NCI-H146 treated with DMSO at 0.1 percent for 48 hours (cell line): ENCODE data around the gene MYO9A.
"Not testable (repeated sequence)": the region's sequence is repeated elsewhere in the genome, so short reads cannot be mapped to it uniquely, and the experiment has no call there.

Experiments used
- DNase-seq: peaks from one replicate; lab custom pipeline; 2025; ENCODE audit not compliant: unreplicated experiment; lab: John Stamatoyannopoulos, UW

Gene MYO9A

DNA sequence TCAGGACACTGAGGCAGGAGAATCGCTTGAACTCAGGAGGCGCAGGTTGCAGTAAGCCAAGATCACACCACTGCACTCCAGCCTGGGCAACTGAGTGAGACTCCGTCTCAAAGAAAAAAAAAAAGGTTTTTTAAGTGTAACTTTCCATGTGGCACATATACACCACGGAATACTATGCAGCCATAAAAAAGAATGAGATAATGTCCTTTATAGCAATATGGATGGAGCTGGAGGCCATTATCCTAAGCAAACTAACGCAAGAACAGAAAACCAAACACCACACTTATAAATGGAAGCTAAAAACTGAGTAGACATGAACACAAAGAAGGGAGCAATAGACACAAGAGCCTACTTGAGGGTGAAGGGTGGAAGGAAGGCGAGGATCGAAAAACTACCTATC, 64.7 kb downstream of the MYO9A start:
- DNase-seq, result not testable (repeated sequence)

DNA sequence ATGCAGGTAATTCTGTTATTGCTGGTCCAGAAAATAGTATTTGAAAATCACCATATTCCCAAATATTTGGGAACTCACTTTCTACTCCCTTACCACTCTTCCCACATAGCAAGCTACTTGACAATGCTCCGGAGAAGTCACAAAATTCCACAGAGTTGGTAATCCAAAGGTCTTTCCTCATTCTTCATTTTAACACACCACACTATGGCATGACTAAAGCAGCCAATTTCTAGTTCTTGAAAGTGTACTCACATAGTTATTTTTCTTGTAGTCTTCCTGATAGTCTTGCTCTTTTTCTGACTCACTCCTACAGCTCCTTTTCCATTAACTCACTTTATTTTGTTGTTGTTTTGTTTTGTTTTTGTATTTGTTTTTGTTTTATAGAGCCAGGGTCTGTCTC, 67.2 kb downstream of the MYO9A start:
- DNase-seq, result no peak

DNA sequence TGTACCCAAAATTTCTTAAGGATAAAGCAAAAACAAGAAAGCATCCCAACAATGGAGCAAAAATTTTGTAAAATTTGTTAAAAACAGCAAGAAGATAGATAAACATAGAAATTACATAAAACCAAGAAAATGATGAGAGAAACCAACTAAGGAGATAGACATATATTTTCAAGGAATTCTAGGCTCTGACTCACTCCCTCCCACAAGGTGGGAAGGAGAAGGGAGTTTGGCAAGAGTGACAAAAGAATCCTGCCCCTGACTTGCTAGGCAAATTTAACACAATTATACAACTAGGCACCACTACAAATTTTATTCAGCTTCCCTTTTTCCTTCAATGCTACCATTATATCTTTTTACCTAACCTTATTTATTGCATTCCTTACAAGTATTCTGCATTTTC, 70.9 kb downstream of the MYO9A start:
- DNase-seq, result no peak

DNA sequence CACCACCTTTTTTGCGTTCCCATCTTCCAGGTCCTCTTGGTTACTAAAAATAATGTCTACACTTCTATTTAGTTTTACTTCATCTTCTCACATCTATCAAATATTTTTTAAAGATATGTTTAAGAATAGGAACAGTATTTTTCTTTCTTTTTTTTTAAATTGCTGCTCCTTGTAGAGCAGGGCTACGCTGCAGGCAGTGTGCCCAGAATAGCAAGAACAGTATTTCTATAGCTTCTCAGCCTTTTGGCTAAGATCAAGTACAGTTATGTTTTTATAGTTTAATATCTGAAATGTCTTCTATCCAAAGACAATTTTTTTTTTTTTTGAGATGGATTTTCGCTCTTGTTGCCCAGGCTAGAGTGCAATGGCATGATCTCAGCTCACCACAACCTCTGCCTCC, 73.0 kb downstream of the MYO9A start:
- DNase-seq, result no peak

DNA sequence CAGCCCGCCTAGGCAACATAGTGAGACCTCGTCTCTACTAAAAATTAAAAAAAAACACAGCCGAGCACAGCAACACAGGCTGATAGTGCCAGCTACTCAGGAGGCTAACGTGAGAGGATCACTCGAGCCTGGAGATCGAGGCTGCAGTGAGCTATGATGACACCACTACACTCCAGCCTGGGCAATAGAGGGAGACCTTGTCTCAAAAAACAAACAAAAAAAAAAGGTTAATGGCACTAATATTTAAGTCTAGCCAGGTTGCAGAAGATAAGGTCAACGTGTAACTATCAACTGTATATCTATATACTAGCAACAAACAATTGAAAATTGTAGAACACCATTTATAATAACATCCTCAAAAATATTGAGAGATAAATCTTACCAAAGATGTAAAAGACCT, 75.1 kb downstream of the MYO9A start:
- no peak for DNase-seq

DNA sequence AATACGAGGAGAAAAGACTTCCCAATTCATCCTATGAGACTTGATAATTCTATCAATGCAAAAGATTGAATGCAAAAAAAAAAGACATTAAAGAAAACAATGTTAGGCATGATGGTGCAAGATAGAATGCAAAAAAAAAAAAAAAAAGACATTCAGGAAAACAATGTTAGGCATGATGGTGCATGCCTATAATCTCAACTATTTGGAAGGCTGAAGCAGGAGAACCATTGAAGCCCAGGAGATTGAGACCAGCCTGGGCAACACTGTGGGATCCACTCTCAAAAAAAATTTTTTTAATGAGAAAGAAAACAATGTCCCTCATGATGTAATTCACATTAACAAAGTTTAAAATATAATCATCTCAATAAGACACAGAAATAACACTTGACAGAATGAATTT, 75.9 kb downstream of the MYO9A start:
- no peak for DNase-seq

DNA sequence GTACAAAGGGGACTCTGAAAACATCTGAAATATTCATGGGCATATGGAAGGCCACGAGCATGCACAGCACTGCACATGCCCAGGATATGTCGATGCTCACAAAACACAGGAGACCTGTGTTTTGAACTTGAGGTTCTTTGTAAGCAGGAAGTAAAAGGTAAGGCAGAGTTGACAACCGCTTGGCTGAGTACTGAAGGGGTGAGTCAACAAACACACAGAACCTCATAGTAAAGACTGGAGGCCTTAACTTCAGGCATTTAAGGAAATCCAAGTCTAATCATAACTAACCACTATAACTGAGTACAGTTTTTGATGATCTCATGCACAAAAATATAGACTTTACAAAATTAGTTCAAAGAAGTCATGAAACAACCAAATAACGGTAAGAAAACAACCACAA, 80.6 kb downstream of the MYO9A start:
- DNase-seq, result no peak

DNA sequence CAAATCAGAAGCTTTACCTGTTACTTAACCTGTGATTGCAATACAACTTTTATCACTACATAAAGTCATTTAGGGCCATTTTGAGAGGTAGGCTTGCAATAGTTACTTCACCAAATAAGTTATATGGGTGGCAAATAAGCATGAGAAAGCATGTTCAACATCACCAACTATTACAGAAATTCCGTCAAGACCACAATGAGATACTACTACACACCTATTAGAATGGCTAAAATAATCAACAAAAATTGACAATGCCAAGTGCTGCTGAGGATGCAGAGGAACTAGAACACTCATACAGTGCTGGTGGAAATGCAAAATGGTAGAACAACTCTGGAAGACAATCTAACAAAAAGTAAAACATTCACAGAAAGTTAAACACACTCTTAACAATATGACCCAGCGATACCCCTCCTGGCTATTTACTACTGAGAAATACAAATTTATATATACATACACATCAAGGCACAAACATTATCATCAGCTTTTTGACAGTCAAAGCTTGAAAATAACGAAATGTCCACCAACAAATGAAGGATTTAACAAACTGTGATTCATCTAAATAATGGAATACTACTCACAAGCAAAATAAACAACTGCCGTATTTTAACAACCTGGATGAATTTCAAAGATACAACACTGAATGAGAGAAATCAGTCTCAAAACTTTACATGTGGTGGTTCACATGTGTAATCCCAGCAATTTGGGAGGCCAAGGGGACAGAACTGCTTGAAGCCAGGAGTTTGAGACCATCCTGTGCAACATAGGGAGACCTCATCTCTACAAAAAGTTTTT, 82.9 kb downstream of the MYO9A start:
- DNase-seq, result no peak

DNA sequence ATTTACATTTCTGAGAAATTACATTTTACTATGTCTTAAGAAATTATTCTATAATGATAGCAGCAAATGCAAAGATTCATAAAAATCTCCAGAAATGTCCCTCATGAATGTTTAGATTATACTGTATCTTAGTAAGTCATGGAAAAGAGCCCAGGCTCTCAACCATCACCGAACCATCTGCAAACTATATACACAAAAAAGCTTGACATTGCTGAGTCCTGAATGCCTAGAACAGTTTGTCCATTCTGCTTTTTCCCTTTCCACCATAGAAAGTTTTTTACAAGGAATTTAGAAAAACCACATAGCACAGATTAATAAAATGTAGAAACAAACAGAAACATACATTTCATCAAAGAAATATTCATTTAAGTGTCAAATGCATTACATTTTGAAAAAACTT, 83.6 kb downstream of the MYO9A start:
- DNase-seq, result no peak

DNA sequence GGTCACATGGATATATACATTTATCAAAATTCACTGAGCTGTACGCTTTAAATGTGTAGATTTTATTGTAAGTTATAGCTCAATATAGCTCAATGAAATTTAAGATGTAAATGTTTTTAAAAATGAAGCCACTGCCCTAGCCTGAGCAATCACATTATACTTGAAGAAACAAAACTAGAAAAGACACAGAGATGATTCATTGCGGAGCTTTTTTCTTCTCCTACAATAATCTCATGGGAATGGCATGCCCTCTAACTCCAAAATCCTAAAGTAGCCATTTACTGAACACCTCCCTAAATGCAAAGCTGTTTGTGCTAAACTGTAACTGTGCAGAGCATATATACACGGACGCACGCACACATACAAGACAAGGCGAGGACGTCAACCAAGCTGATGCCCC, 84.2 kb downstream of the MYO9A start:
- no peak for DNase-seq

DNA sequence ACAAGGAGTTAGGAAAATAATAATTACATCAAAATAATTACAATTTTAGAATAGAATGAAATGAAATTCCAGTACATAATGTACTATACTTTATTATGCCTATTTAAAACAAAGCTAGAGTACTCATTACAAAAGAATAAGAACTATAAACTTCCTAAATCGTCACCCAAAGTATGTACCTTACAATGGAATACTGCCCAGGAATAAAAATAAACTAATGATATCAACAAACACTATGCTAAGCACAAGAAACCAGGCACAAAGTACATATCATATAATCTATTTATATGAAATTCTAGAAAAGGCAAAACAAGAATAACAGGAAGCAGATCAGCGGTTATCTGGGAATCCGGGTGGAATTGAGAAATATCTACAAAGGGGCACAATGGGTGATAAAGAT, 84.7 kb downstream of the MYO9A start:
- no peak for DNase-seq

DNA sequence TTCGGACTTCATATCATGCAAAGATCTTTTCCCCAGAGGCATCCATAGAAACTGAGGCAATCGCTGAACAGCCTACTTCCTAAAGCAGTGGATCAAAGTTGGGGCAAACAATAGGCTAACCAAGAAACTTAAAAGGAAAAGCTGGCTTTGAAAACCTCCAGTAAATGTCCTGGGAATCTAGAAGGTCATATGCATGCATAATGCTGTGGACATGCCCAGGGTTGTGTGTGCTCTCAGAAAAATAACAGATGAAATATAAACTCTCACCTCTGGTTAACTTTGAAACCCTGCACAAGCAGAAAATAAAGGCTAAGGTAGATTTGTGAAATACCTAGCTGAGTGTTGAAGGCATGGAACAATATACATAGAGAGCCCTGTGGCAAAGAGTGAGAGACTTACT, 96.3 kb downstream of the MYO9A start:
- DNase-seq, result no peak

DNA sequence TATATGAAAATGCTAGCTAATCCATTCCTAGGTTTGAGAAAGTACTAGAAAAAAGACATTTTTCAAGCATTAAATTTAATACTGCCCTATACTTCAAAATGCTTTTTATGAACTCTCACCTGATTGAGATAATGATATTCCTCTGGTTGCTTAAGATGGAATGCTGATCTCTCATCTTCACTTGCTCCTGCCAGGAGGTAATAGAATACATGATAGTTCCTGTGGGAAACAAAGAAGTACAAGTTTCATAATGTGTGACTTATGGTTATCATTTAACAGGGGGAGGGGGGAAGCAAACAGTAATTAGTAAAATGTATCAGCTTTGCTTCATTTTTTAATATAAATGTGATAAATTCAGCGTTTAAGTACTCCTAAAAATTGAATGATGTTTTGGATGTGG, 97.2 kb downstream of the MYO9A start:
- DNase-seq, result no peak

DNA sequence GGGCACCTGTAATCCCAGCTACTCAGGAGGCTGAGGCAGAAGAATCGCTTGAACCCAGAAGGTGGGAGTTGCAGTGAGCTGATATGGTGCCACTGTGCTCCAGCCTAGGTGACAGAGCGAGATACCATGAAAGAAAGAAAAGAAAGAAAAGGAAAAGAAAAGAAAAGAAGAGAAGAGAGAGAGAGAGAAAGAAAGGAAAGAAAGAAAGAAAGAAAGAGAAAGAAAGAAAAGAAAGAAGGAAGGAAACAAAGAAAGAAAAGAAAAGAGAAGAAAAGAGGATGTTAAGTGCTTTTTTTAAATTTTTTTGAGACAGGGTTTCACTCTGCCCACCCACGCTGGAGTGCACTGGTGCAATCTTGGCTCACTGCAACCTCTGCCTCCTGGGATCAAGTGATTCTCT, 103.4 kb downstream of the MYO9A start:
- DNase-seq, result not testable (repeated sequence)

DNA sequence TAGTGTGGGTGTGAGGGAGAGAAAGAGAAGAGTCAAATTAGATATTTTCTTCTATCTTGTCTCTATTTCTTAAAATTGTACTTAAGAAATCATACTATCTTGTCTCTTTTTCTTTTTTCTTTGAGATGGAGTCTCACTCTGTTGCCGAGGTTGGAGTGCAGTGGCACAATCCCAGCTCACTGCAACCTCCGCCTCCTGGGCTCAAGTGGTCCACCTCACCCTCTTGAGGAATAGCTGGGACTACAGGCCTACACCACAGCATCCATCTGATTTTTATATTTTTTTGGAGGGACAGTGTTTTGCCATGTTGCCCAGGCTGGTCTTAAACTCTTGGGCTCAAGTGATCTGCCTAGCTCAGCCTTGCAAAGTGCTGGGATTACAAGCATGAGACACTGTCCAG, 104.2 kb downstream of the MYO9A start:
- no peak for DNase-seq

DNA sequence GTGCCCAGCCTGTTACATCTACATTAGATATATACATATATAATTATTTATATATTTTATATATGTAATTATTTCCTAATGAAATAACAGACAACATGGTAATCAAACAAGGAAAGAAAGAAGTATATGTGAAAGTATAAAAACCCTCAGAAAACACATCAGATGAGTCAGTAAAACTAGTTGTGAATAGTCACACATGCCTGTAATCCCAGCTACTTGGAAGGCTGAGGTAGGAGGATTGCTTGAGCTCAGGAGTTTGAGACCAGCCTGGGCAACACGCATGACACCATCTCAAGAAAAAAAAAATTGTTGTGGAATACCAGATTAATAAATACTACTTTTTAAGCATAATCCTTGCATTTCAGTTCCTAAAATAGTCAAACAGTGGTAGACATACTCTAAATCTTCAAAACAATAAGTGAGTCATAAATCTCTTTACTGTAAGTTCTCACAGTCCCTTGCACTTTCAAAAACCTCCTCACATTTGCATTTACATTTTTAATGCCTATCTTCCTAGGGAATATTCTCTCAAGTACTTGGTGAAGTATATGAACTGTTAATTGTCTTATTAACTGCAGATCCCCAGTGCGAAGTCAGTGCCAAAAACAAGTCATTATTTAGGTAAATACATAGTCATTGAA, 106.5 kb downstream of the MYO9A start:
- no peak for DNase-seq

DNA sequence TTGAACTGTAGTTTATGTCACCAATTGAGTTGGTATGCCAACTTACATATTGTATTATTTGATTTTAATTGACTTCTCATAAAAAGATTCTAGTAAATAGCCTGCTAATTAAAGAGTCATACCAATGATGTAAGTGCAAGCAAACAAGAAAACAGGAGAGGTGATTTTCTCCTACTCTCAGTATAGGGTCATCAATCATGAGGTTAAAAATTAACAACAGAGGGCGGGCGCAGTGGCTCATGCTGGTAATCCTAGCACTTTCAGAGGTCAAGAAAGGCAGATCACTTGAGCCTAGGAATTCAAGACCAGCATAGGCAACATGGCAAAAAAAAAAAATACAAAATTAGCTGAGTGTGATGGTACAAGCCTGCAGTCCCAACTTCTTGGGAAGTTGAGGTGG, 108.7 kb downstream of the MYO9A start:
- DNase-seq, result no peak

DNA sequence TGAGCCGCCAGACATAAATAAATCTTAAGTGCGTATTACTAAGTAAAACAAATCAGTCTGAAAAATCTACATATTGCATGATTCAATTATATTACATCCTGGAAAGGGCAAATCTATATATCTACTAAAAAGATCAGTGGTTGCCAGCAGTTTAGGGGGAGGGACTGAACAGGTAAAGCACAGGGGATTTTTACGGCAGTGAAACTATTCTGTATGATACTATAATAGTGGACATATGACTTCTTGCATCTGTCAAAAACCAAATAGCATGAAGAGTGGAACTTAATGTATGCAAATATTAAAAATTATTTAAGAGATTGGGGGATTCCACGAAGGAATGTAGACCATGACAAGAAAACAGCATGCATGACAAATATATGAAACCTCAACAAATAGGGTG, 111.6 kb downstream of the MYO9A start:
- no peak for DNase-seq

DNA sequence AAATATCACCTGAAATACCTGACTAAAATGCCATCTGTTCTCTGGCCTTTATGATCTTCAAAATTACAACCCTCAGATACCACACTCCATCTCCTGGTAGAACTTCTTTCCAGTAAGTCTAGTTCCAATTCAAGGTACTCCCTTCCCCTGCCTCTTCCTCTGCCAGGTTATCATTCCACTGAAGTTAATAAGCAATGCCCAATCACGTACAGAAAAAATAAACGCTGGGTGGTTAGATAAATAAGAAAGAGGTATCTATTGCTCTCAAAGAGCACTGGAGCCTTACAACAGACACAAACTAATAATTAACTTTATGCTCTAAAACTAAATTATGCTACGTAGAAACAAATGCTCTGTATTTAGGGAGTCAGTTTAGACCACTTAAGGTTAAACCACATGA, 112.5 kb downstream of the MYO9A start:
- DNase-seq, result no peak

DNA sequence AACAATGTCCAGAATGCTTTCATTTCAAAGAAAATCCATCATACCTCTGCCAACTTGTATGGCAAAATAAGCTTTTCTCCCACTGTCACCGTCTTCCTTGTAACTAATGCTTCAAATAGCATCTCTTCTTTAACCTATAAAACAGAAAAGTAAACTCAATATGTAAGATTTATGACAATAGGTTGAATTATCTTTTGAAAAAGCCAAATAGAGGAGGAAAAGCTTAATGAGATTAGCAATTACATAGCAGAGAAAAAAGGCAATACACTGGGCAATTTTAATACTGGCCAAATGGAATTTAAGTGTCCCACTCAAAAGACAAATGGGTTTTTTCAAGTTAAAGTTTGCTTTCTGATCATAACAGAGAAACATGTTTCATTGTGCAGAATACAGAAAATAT, 118.1 kb downstream of the MYO9A start:
- no peak for DNase-seq

DNA sequence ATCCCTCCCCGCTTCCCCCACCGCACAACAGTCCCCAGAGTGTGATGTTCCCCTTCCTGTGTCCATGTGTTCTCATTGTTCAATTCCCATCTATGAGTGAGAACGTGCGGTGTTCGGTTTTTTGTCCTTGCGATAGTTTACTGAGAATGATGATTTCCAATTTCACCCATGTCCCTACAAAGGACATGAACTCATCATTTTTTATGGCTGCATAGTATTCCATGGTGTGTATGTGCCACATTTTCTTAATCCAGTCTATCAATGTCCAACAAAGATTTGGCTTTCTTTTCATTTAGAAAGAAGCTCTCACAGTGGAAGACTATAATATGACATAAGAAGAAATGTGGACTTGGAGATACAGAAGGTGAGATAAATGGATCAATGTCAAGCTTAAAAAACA, 119.2 kb downstream of the MYO9A start:
- not testable (repeated sequence) for DNase-seq

DNA sequence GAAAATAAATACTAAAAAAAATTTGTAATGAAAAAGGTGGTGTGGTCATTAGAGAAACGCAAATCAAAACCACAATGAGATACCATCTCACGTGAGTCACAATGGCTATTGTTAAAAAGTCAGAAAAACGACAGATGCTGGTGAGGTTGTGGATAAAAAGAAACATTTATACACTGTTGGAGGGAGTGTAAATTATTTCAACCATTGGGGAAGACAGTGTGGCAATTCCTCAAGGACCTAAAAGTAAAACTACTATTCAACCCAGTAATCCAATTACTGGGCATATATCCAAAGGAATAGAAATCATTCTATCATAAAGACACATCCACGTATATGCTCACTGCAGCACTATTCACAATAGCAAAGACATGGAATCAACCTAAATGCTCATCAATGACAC, 120.3 kb downstream of the MYO9A start:
- no peak for DNase-seq

DNA sequence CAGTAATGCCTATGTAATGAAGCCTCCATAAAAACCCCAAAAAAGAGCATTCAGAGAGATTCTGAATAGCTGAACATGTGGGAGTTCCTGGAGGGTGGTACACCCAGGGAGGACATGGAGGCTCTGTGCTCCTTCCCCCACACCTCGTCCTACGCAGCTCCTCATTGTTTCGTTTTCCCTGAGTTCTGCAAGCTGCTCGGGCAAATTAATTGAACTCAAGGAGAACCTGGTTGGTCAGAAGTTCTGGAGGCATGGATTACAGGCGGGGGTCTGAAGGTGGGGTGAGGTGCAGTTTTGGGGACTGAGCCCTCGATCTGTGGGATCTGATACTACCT, 142.2 kb downstream of the MYO9A start:
- DNase-seq, result no peak
